GM12873 (cell line): Measurements from ENCODE around the gene AK3.

Source experiments
- TF ChIP-seq, protein P1 (sequence below): IDR thresholded peaks from 2 replicates; pipeline ENCODE4 v1.5.1; 2012; ENCODE audit warnings: low read depth, mild to moderate bottlenecking, moderate library complexity, low read length, control low read depth; ENCODE audit not compliant: insufficient read depth; ENCODE audit errors: missing control alignments

Gene AK3

DNA sequence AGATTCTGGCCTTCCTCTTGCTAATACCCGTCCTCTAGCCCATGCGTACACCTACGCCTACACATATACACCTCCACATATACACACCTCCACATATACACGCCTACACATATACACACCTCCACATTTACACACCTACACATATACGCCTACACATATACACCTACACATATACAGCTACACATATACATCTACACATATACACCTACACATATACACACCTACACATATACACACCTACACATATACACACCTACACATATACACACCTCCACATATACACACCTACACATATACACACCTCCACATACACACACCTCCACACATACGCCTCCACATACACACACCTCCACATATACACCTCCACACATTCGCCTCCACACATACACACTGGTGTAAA lies 27.2 kb downstream of the AK3 start:
- TF ChIP-seq, protein P1, sequence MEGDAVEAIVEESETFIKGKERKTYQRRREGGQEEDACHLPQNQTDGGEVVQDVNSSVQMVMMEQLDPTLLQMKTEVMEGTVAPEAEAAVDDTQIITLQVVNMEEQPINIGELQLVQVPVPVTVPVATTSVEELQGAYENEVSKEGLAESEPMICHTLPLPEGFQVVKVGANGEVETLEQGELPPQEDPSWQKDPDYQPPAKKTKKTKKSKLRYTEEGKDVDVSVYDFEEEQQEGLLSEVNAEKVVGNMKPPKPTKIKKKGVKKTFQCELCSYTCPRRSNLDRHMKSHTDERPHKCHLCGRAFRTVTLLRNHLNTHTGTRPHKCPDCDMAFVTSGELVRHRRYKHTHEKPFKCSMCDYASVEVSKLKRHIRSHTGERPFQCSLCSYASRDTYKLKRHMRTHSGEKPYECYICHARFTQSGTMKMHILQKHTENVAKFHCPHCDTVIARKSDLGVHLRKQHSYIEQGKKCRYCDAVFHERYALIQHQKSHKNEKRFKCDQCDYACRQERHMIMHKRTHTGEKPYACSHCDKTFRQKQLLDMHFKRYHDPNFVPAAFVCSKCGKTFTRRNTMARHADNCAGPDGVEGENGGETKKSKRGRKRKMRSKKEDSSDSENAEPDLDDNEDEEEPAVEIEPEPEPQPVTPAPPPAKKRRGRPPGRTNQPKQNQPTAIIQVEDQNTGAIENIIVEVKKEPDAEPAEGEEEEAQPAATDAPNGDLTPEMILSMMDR, result no peak

DNA sequence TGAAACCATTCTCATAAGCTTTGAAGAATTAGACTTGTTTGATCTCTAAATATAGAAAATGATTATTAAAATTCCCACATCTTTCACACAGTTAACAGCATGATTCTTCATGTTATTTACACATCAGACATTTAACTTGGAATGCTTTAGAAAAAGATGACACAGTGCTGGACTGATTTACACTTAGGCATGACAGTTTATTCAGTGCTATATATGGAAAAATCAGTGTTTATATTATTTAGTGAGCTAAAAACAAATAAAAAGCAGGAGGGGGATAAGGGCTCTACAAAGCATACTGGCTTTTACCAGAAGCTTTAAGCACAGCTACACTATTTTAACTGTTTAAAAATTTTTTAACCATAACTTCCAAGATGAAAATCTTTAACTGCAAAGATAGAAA lies 31.6 kb downstream of the AK3 start:
- TF ChIP-seq, protein P1, result no peak

DNA sequence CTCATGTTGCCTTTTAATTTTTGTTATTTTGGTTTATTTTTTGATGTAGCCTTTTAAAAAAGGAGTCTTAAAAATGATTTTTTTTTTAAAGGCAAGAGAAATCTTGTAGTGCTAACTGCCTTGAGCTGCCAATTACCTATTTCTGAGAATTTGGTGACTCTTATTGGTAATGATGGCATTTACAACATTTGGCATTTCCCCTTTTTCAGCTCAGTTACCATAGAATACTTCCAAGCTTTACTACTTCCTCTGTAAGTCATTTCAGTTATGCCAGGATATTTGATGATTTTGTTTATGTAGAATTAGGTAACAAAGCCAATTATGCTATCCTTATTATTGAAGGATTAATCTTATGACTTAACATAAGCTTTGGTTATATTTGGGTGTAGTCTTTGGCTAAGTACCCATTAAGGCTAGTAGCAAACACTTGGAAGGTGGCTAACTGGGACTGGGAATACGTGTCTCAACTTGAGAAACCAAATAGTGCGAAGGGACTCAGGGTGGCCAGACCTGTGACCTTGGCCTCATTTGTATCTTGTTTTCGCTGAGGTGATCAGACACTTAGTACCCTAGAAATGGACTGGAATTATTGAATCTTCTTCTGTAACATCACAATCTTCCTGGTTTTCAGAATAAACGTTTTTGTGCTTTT lies 33.9 kb downstream of the AK3 start:
- TF ChIP-seq, protein P1, result no peak

DNA sequence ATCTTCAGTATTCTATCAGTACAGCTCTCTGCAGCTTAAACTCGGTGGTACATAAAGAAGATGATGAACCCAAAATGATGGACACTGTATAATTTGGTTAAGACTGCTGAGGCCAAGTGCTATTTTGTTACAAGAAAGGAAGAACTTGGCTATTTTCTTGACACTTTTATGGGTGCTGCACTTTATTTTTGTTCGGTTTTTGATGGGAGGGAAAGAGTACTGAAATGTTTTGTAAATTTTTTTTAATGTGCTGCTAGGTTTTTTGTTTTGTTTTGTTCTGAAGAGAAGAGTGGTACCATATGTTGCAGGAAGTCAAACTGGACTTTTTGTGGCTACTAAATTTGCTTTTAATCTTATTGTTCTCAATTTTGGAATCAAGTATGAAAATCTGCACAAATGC lies 35.0 kb downstream of the AK3 start:
- TF ChIP-seq, protein P1, result no peak

DNA sequence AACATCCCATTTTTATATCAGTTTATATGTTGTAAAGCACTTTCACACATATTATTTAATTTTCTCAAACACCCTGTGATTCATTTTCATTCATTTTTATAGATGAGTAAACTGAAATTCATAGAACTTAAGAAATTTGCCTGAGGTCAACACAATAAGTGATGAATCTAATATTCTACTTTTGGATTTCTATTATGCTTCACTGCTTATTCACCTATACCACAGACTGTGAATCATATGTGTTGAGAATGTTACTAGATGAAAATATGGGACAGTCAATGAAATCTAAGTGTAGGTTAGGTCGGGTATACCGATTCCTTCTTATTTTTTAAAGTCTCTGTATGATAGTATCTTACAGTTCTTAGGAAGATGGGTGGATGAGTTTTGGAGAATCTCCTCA lies 36.9 kb downstream of the AK3 start:
- TF ChIP-seq, protein P1, result no peak

DNA sequence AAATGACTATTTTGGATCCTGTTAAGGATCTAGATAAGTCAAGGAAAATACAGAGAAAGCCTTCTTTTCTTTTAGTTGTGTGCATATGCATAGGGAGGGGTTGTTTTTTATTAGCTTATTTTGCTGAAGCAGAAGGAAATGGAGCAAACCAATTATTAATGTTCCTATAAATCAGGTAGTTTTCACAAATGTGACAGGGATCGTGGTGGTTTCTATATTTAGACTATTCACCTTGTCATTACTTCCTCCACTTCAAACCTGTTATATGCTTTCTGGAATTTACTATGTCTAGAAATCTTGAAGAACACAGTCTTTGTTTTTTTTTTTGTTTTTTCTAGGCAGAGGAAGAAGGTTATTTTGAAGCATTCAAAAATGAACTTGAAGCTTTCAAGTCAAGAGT lies 39.5 kb downstream of the AK3 start:
- TF ChIP-seq, protein P1, result no peak

DNA sequence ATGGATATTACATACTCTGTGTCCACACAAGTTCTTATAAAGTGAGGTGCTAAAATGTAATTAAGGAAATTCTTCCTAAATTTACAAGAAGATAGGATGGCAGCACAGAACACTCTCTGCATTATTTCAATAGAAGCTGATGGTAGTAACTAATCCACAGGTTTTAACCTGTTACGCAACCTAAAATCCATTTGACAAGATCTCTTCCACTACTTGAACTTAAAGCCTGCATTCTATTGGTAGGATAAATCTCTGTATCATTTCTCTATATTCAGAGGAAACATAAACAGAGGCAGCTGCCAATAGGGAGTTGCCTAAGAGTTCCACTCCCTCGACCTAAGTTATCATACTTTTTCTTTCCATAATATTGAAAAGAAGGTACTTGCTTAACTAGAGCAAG lies 40.1 kb downstream of the AK3 start:
- TF ChIP-seq, protein P1, result no peak
